ENCODE data around the gene CTBP1.
A peak's percentile ranks its signal among the peaks of the same experiment; 100 is the strongest.

Gene CTBP1

GRCh38 chr4:1209821-1210220, 39.1 kb downstream of the CTBP1 start:
- DNase-seq (ENCODE audit: low spot score): no peak

DNA sequence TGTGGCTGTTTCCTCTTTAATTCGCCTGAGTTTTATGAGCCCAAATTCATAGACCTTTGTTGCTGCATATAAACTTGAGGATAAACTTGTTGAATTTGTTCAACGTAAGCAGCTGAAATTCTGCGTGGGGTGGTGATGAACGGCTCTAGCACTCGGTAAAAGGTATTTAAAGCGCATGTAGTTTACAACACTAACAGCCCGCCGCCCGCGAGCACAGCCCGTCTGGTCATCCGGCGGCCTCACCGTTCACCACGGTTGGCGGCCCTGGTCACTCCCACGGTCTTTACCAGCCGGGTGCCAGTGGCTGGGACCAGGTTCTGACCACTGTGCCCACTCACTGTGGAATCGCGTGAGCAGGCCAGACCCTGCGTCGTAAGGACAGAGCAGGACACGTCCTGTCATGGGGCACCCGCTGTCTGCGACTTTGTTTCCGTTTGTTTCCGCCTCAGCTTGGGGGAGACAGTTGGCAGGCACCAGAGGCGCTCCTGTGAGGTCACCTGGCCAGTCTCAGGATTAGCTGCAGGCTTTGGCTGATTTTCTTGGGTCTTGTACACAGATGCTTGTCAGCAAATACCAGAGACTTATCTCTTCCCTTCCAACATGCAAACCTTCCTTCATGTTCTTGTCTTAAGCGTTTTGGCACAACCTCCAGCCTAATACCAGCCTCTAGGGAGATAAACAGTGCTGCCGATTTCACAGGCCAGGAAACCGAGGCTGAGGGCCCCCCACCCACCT, 39.8 kb downstream of the CTBP1 start:
- DNase-seq (ENCODE audit: low spot score): no peak

- no peak for DNase-seq (ENCODE audit: low spot score)
Measured at GRCh38 chr4:1208266-1208961, 40.5 kb downstream of the CTBP1 start.

DNA sequence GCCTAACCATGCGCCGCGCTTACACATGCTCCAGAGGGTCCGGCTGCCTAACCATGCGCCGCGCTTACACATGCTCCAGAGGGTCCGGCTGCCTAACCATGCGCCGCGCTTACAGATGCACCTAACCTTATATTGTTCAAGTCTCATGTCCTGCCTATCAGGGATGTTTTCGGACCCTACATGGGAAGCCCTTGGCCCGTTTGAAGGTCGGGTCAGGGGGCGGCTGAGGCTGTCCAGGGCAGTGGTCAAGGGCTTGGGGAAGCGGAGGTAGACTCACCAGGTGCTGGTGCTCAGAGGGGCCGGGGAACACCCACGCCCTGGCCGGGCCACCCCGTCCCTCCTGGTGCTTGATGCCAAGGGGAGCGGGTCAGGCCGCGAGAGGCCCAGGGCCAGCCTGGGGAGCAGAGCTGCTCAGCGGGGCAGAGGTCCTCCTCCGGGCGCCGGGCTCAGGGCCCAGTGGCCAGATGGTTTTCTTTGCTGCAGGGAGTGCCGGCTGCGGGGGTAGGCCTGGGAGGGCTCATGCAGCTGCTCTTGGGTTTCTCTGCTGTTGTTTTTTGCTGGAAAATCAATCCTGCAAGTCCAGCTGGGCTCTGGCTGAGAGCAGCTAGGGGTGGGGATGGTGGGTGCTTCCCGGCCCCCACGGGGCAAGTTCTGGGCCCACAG, 41.2 kb downstream of the CTBP1 start:
- no peak for DNase-seq (ENCODE audit: low spot score)

DNA sequence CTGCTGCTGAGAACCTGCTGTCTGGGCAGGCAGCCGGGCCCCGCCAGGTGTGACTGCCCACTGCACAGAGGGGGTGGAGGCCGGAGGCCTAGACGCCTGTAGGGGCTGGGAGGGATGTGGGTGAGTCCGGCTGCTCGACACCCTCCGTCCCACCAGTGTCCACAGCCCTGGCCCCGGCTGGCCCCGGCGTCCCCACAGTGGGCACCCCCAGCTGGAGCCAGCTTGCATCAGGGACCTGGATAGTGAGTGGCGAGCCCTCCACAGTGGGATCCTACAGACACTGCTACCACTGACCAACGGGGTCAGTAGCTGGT, 41.8 kb downstream of the CTBP1 start:
- DNase-seq (ENCODE audit: low spot score): no peak

GRCh38 chr4:1206299-1207156, 42.4 kb downstream of the CTBP1 start:
- no peak for DNase-seq (ENCODE audit: low spot score)

- no peak for DNase-seq (ENCODE audit: low spot score)
Measured at GRCh38 chr4:1205586-1206298, 43.2 kb downstream of the CTBP1 start.

- no peak for DNase-seq (ENCODE audit: low spot score)
Measured at GRCh38 chr4:1204828-1205585, 43.9 kb downstream of the CTBP1 start.

DNA sequence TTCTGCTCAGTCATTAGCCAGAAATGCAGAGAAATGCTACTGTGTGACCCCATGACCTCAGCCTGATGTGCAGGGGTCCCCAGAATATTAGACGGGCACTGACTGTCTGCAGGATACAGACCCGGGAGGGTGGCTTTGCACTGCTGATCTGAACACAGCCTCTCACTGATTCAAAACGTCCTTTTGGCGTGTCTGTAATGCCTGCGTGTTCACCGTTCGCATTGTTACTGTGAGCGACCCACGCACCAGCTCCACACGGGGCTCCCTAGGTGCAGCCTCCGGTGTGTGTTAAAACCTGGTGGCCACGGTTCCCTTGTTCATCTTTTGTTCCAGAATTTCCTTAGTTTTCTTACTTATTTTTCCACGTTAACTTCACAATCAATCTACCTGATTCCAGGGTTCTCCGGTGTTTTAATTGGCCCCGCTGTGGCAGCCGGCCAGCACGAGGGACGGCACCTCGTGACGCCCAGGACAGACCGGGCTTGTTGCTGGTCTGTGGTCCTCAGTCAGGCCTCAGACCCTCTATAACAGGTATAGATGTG, 44.6 kb downstream of the CTBP1 start:
- DNase-seq (ENCODE audit: low spot score): no peak

DNA sequence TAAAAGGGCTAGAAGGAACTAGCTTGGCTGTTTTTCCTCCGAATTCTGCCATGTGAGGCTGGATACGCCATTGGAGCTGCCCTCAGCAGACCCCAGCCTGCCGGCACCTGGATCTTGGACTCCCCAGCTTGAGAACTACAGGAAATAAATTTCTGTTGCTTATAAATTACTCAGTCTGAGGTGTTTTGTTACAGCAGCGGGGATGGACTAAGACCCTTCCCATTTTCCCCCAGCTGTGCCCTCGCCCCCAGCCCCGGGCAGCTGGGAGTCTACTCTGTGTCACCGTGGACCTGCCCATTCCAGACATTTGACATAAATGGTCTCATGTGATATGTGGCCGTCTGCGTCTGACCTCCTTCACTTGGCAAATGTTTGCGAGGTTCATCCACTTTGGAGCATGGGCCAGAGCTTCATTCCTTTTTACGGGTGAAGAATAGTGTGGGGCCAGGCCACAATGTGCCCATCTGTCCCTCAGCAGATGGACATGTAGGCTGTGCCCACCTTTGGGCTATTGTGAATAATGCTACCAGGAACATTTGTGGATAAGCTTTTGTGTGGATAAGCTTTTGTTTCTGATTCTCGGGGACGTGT, 45.8 kb downstream of the CTBP1 start:
- no peak for DNase-seq (ENCODE audit: low spot score)

- DNase-seq (ENCODE audit: low spot score): no peak
Measured at GRCh38 chr4:1202526-1203011, 46.4 kb downstream of the CTBP1 start.

DNA sequence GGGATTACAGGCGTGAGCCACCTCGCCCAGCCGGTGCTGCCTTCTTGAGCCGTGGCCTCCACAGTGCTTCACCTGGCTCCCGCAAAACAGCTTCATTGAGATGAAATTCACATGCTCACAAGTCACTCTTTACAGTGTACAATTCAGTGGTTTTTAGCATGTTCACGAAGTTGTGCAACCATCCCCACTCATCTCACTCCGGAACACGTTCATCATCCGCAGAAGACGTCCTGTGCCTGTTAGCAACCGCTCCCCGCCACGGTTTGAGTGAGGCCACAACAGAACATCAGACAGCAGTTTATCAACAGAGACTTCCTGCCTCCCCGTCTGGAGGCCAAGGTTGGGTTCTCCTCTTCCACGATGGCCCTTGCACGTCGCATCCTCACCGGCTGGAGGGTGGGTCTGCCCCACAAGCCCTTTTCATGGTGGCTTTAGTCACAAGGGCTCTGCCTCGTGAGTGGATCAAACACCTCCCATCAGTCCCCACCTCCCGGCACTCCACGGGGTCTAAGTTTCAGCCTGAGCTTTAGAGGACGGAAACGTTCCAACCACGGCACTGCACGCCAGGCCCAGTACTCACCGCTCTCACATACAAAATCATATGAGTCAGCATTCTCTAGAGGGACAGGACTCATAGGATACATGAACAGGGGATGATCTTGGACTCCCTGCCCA, 46.9 kb downstream of the CTBP1 start:
- peak; percentile 88 for DNase-seq (ENCODE audit: low spot score)

DNA sequence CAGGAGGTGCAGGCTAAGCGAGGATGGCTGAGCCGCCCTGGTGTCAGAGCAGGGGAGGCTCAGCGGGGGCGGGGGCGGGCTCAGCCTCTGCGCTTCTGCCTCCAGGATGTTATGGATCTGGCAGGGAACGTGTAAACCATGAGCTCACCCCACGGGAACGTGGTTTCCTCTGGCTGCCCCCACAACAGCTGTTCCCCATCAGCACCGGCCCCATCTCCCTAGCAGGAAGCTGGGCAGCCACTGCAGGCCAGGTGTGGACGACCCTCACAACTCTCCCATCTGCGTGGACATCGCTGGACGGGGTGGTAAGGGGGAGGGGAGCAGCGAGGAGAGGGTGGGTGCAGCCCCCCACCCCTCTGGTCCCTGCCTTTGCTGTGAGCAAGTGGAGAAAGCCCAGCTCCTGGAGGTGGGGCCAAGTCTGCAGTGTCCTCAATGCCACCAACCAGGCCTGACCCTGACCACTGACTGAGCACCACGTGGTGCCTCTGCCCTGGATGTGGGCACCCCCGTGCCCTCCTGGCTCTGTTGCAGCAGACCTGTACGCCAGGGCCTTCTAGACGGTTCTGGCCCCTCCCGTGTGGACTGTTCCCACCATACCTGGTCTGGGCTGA, 48.4 kb downstream of the CTBP1 start:
- DNase-seq (ENCODE audit: low spot score): no peak

GRCh38 chr4:1199556-1200331, 49.2 kb downstream of the CTBP1 start:
- no peak for DNase-seq (ENCODE audit: low spot score)

GRCh38 chr4:1198098-1198844, 50.7 kb downstream of the CTBP1 start:
- no peak for DNase-seq (ENCODE audit: low spot score)

DNA sequence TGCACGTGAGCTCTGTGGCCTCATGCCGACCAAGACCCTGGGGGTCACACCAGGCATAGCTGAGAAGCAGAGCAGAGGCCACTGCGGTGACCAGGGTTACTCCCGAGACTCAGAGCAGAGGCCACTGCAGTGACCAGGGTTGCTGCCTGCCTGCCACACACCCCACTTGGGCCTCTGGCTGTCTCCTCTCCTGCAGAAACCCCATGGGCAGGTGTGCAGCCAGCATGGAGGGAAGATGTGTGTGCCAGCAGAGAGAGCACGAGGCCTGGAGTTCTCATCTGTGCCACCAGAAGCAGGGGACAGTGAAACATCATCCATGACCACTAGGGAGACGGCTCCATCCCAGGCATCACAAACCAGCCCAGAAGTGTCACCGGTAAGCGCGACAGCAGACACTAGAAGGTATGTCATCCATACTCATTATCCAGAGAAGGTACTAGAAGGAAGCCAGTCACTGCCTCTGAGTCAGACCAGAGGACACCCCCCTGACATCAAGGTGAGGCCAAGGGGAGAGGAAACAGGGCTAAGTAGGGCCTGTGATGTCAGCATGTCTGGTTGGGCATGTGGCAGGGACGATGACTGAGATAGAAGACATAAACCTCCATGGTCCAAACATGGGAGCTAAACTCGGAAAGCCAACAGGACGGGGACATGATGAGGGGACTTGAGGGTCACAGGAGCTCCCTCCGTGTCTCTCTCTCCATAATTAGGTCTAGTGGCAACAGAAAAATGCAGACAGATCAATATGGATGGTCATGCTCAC, 52.3 kb downstream of the CTBP1 start:
- DNase-seq (ENCODE audit: low spot score): no peak

GRCh38 chr4:1195891-1196401, 53.0 kb downstream of the CTBP1 start:
- DNase-seq (ENCODE audit: low spot score): no peak

Measured in CD4-positive, alpha-beta T cell treated with Interleukin-2 at 100 ng/mL for 4 hours (primary cell).